Karpas-422 (cell line): ENCODE data around the gene ABHD2. TPM values are rescaled to one million over a fixed set of nuclear protein-coding genes. Genes with fewer than 3 reads are reported as not detected.

ENCODE experiments used
- DNase-seq: peaks from one replicate; pipeline ENCODE4 v3.0.0-alpha.2; 2015
- H2AFZ ChIP-seq: fragments of 200-600 bp; sonication (generic); 2 replicates; pipeline ENCODE4 v1.6.1; 2014; ENCODE audit warnings: antibody characterized with exemption, low read length, mixed read lengths
- H3K27ac ChIP-seq: fragments of 200-600 bp; sonication (generic); 2 replicates; pipeline ENCODE4 v1.5.1; 2014; ENCODE audit warnings: mild to moderate bottlenecking, low read length, moderate library complexity
- H3K27me3 ChIP-seq: fragments of 200-600 bp; sonication (generic); 2 replicates; pipeline ENCODE4 v1.6.1; 2014; ENCODE audit warnings: low read length, mixed read lengths
- H3K36me3 ChIP-seq: fragments of 200-600 bp; sonication (generic); 2 replicates; pipeline ENCODE4 v1.6.1; 2014; ENCODE audit warnings: low read length, mixed read lengths; ENCODE audit not compliant: insufficient read depth
- H3K4me1 ChIP-seq: fragments of 200-600 bp; sonication (generic); 2 replicates; pipeline ENCODE4 v1.6.1; 2014; ENCODE audit warnings: mild to moderate bottlenecking, low read length, mixed read lengths
- H3K4me2 ChIP-seq: fragments of 200-600 bp; sonication (generic); 2 replicates; pipeline ENCODE4 v1.6.1; 2014; ENCODE audit warnings: low read length, low read depth, mild to moderate bottlenecking; ENCODE audit not compliant: poor library complexity, severe bottlenecking
- H3K4me3 ChIP-seq: fragments of 200-600 bp; sonication (generic); 2 replicates; pipeline ENCODE4 v1.5.1; 2014; ENCODE audit warnings: mild to moderate bottlenecking, antibody characterized with exemption, low read length, mixed read lengths
- H3K79me2 ChIP-seq: fragments of 200-600 bp; sonication (generic); 2 replicates; pipeline ENCODE4 v1.6.1; 2014; ENCODE audit warnings: mild to moderate bottlenecking, low read length, mixed read lengths
- H3K9ac ChIP-seq: fragments of 200-600 bp; sonication (generic); 2 replicates; pipeline ENCODE4 v1.6.0; 2014; ENCODE audit warnings: low read length
- H3K9me2 ChIP-seq: fragments of 200-600 bp; sonication (generic), shearing (Covaris generic); replicated peaks from 2 replicates; pipeline ENCODE4 v1.6.0; 2014; ENCODE audit warnings: mild to moderate bottlenecking, low read length, moderate library complexity; ENCODE audit not compliant: insufficient read depth
- H3K9me3 ChIP-seq: fragments of 300-700, 200-600 bp; sonication (generic); 2 replicates; pipeline ENCODE4 v1.6.1; 2014; ENCODE audit warnings: low read length, mixed read lengths
- H4K20me1 ChIP-seq: fragments of 200-600 bp; sonication (generic); 2 replicates; pipeline ENCODE4 v1.6.1; 2014; ENCODE audit warnings: mild to moderate bottlenecking, antibody characterized with exemption, low read length, low read depth; ENCODE audit not compliant: insufficient read depth
- total RNA-seq: library from RNA; depleted of rRNA; stranded (reverse); fragments of >200 nt; shearing (Covaris generic); gene quantifications from 2 replicates; pipeline ENCODE4 v1.2.3, GENCODE V29; 2014; ENCODE audit warnings: low replicate concordance

The ABHD2 gene
- total RNA-seq, 1 experiment from 2014 or later = 43.6 TPM

DNA sequence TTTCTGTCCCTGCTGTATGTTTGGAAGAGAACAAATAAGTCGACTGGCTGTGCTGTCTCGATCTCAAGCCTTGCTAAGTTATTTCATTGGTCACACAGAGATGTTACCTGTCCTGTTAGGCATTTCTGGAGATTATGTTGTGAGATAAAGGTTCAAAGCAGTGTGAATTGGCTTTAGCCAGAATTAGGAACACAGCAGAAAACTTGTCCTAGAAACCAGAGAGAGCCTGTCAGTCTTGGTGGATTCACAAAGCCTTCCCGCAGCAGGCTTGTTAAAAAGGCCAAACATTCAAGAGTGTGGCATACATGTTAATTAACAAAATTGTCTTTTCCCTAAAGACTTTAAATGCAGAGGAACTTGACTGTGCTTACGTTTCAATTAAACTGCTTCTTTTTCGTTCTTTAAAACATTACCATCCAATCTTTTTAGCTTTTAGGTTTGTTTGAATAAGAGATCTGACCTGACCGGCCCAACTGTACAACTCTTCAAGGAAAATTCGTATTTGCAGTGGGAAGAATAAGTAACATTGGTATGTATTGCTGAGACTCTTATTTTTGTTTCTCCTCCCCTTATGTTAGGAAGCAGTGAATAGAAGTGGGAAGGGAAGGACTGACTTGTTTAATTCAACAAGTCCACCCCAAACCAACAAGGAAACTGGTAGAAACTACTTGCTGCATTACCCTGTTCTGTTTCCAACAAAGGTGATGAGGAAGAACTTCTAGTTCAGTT, 25.2 kb downstream of the ABHD2 start:
- Histone ChIP-seq H3K27me3 (no peaks in the 10 kb centered on the region), H2AFZ (no peak overlapping the region), H3K4me1 (peaks cover 17% of the 10 kb centered on the region), H4K20me1 (no peaks in the 10 kb centered on the region), H3K36me3 (peaks cover 5% of the 10 kb centered on the region; the same call in 1 of the 2 replicates), H3K9ac (no peak overlapping the region), H3K9me2 (no peaks in the 10 kb centered on the region), H3K9me3 (no peaks in the 10 kb centered on the region), H3K4me3 (no peak overlapping the region), H3K4me2 (no peak overlapping the region), H3K27ac (no peak overlapping the region), H3K79me2 (peaks cover 30% of the 10 kb centered on the region)
- no peak for DNase-seq

DNA sequence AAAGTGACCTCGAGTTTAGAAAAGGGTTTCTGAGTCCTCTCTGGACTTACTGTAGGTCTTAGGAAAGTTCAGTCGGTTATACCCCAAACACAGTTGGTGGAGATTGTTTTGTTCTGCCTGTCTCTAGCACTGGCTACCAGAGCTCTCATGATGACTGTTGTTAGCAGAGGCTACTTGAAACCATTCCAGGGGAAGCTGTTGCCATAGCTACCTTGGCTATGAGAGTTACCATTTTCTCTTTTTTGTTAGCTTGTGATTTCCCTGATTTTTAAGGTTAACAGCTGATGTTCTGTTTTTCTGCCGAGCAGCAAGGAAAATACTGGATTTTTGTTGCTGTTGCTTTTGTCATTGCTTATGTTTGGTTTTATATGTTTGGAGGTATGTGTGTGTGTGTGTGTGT, 26.7 kb downstream of the ABHD2 start:
- Histone ChIP-seq H3K9ac (no peak overlapping the region), H4K20me1 (no peaks in the 10 kb centered on the region), H3K4me1 (peaks cover 12% of the 10 kb centered on the region), H3K36me3 (peaks cover 5% of the 10 kb centered on the region; the same call in 1 of the 2 replicates), H3K9me2 (no peaks in the 10 kb centered on the region), H3K27me3 (no peaks in the 10 kb centered on the region), H2AFZ (no peak overlapping the region), H3K9me3 (no peaks in the 10 kb centered on the region), H3K4me3 (no peak overlapping the region), H3K27ac (no peak overlapping the region), H3K79me2 (peaks cover 34% of the 10 kb centered on the region), H3K4me2 (no peak overlapping the region)
- no peak for DNase-seq

DNA sequence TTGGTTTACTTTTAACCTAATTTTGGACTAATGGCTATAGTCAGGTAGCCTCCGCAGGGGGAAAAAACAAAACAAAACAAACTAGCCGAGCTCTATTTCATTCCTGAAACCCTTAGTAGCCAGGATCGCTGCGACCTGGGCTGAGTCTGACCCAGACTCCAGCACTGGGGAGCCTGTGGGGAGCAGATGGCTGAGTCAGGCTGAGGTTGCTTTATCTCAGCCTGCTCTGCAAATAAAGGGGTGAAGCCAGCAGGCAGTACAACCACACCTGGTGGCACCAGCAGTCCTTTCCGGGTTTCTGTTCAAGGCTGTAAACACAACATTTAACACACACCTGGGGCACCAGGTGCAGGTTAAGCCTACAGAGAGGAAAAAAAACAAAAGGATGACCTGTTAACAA, 27.3 kb downstream of the ABHD2 start:
- Histone ChIP-seq H3K4me2 (no peak overlapping the region), H3K4me3 (no peak overlapping the region), H3K9ac (no peak overlapping the region), H3K79me2 (peaks cover 30% of the 10 kb centered on the region), H3K36me3 (peaks cover 5% of the 10 kb centered on the region; the same call in 1 of the 2 replicates), H3K9me3 (no peaks in the 10 kb centered on the region), H3K9me2 (no peaks in the 10 kb centered on the region), H3K27me3 (no peaks in the 10 kb centered on the region), H4K20me1 (no peaks in the 10 kb centered on the region), H3K4me1 (peaks cover 14% of the 10 kb centered on the region), H2AFZ (no peak overlapping the region), H3K27ac (no peak overlapping the region)
- DNase-seq = no peak

GRCh38 chr15:89116404-89116803, 28.1 kb downstream of the ABHD2 start:
- no peak for DNase-seq
- Histone ChIP-seq H2AFZ (no peak overlapping the region), H3K9me2 (no peaks in the 10 kb centered on the region), H3K9ac (no peak overlapping the region), H4K20me1 (no peaks in the 10 kb centered on the region), H3K27me3 (no peaks in the 10 kb centered on the region), H3K4me2 (no peak overlapping the region), H3K9me3 (no peaks in the 10 kb centered on the region), H3K4me1 (peaks cover 22% of the 10 kb centered on the region), H3K36me3 (peaks cover 5% of the 10 kb centered on the region; the same call in 1 of the 2 replicates), H3K27ac (no peak overlapping the region), H3K4me3 (no peak overlapping the region), H3K79me2 (peaks cover 22% of the 10 kb centered on the region)

GRCh38 chr15:89117790-89118189, 29.5 kb downstream of the ABHD2 start:
- Histone ChIP-seq H3K79me2 (peaks cover 16% of the 10 kb centered on the region), H3K36me3 (peaks cover 5% of the 10 kb centered on the region; the same call in 1 of the 2 replicates)

DNA sequence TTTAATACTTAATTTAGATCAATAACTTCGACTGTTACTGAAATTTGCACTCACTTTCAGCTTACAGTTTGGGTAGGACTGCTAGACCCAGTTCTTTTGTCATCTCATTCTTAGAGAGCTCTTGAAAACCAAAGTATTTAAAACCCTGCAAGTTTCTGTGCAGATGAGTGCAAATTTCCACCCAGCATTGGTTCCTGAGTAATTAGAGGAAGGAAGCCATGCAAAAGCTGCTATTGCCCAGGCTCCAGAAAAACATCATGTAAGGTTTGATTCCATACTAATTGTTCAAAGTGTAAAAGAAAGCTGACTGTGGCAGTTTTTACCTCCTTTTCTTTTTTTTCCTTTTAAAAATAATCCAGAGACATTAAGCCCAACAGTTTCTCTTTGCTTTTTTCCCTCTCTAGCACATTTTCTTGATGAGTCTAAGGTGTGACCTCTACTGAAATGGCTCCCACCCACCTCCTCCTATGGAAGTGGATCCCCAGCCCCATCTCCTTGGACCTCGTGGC, 30.3 kb downstream of the ABHD2 start:
- no peak overlapping the region for H3K9ac ChIP-seq
- H3K9me3 ChIP-seq = no peaks in the 10 kb centered on the region
- DNase-seq = no peak
- peaks cover 9% of the 10 kb centered on the region; the same call in 1 of the 2 replicates for H3K36me3 ChIP-seq
- no peak overlapping the region for H3K27ac ChIP-seq
- no peaks in the 10 kb centered on the region for H3K9me2 ChIP-seq
- no peaks in the 10 kb centered on the region for H4K20me1 ChIP-seq
- H3K79me2 ChIP-seq = peaks cover 12% of the 10 kb centered on the region
- H2AFZ ChIP-seq = no peak overlapping the region
- peaks cover 19% of the 10 kb centered on the region for H3K4me1 ChIP-seq
- H3K4me3 ChIP-seq = no peak overlapping the region
- H3K27me3 ChIP-seq = no peaks in the 10 kb centered on the region
- H3K4me2 ChIP-seq = no peak overlapping the region

More at GRCh38 chr15:89117790-89118189, 29.5 kb downstream of the ABHD2 start:
- H3K9me3 ChIP-seq = no peaks in the 10 kb centered on the region
- H3K4me3 ChIP-seq = no peak overlapping the region
- no peaks in the 10 kb centered on the region for H3K27me3 ChIP-seq
- H4K20me1 ChIP-seq = no peaks in the 10 kb centered on the region
- peaks cover 23% of the 10 kb centered on the region for H3K4me1 ChIP-seq
- H3K4me2 ChIP-seq = no peak overlapping the region
- no peak overlapping the region for H3K9ac ChIP-seq
- no peaks in the 10 kb centered on the region for H3K9me2 ChIP-seq
- no peak for DNase-seq
- no peak overlapping the region for H3K27ac ChIP-seq
- H2AFZ ChIP-seq = no peak overlapping the region

DNA sequence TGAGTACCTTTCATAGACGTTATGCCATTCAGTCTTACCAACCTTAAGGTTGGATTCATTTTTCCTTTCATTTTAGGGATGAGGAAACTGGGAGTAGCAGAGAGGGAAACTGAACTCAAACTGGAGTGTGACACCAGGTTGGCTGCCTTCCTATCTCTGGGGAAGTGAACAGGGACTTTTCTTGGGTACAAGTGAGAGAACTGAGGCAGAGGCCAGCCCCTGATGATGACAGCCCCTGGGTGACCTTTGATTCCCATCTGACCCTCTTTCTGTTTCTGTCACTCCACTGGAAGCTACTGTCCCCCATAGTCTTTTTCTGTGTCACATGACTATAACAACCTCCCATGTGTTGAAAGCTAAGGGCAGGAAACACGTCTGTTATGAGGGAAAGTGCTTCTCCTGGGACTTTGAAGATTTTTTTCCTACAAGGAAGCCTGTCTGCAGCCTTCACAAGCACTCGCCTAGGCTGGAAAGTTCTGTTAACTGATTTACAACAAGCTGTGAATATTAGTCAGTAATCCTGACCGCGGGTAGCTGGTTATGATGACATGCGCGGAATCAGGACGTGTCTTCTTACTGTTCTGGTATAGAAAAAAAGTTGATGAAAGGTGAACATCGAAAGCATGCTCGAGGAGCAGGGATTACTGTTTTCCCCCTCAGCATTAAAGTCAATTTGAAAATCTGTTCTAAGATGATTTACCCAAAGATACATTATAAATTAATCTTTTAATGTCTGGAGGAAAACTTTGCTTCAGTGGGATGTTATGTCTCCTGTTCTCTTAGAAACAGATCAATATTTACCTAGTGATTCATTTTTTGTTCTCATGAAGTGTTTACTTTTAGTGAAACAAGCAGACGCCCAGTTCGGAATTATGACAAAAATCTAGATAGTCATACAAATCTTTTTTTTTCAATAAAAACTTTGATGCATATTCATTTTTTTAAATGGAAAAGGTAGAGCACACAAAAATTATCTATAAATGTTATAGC, 31.5 kb downstream of the ABHD2 start:
- no peak overlapping the region for H3K9ac ChIP-seq

More for the DNA sequence above, 31.5 kb downstream of the ABHD2 start:
- peaks cover 9% of the 10 kb centered on the region; the same call in 1 of the 2 replicates for H3K36me3 ChIP-seq
- H3K27me3 ChIP-seq = no peaks in the 10 kb centered on the region
- no peaks in the 10 kb centered on the region for H3K9me3 ChIP-seq
- H4K20me1 ChIP-seq = no peaks in the 10 kb centered on the region
- H3K27ac ChIP-seq = no peak overlapping the region
- no peak for DNase-seq
- peaks cover 25% of the 10 kb centered on the region for H3K4me1 ChIP-seq
- no peak overlapping the region for H2AFZ ChIP-seq
- no peak overlapping the region for H3K4me3 ChIP-seq
- H3K79me2 ChIP-seq = peaks cover 12% of the 10 kb centered on the region
- no peak overlapping the region for H3K4me2 ChIP-seq
- H3K9me2 ChIP-seq = no peaks in the 10 kb centered on the region
